Esophagus muscularis mucosa (tissue), 3 donors: Measurements from ENCODE around the gene BTBD19.

ENCODE experiments used
- POLR2AphosphoS5 ChIP-seq, 2 donors: sonication (generic); formaldehyde crosslinking; IDR thresholded peaks; one replicate each; pipeline ENCODE4 v1.6.1; 2017; ENCODE audit warnings: antibody characterized with exemption in 2 of 2
- TF ChIP-seq, protein P1 (sequence below), 3 experiments: fragments of 200-600 bp in 2 of 3; fragments of 450-650 bp in 1 of 3; sonication (generic) in 2 of 3; IDR thresholded peaks; one replicate each; pipeline ENCODE4 v1.5.1; 2017 to 2019; ENCODE audit warnings: antibody characterized with exemption in 3 of 3, mild to moderate bottlenecking in 2 of 3, moderate library complexity in 1 of 3

DNA sequence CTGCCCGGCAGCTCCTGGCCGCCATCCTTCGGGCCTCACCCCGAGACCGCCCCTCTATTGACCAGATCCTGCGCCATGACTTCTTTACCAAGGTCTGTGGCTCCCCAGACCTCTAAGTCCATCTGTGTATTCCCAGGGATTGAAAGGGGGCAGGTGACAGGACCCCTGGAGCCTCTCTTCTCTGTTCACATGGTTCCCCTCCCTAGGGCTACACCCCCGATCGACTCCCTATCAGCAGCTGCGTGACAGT is 5.3 kb upstream of the BTBD19 start:
- no peak for TF ChIP-seq POLR2AphosphoS5 (IDR thresholded peaks at IDR 0.05)
- TF ChIP-seq, protein P1, sequence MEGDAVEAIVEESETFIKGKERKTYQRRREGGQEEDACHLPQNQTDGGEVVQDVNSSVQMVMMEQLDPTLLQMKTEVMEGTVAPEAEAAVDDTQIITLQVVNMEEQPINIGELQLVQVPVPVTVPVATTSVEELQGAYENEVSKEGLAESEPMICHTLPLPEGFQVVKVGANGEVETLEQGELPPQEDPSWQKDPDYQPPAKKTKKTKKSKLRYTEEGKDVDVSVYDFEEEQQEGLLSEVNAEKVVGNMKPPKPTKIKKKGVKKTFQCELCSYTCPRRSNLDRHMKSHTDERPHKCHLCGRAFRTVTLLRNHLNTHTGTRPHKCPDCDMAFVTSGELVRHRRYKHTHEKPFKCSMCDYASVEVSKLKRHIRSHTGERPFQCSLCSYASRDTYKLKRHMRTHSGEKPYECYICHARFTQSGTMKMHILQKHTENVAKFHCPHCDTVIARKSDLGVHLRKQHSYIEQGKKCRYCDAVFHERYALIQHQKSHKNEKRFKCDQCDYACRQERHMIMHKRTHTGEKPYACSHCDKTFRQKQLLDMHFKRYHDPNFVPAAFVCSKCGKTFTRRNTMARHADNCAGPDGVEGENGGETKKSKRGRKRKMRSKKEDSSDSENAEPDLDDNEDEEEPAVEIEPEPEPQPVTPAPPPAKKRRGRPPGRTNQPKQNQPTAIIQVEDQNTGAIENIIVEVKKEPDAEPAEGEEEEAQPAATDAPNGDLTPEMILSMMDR (IDR thresholded peaks at IDR 0.05) = no peak
